Femur (tissue), 1 donor: ENCODE data around the gene TESK2.
"Not testable (repeated sequence)": the region's sequence is repeated elsewhere in the genome, so short reads cannot be mapped to it uniquely, and the experiment has no call there.

ENCODE experiments used
- DNase-seq: peaks from one replicate; pipeline ENCODE4 v3.0.0-alpha.2; 2017

The TESK2 gene

GRCh38 chr1:45510036-45510971, 19.3 kb upstream of the TESK2 start:
- DNase-seq = no peak

- DNase-seq = no peak
These were observed 17.6 kb upstream of the TESK2 start for GRCh38 chr1:45508295-45509151.

- DNase-seq = no peak
These were observed 16.9 kb upstream of the TESK2 start for GRCh38 chr1:45507893-45508292.

- no peak for DNase-seq
These were observed 16.2 kb upstream of the TESK2 start for GRCh38 chr1:45507195-45507594.

- no peak for DNase-seq
These were observed 12.7 kb upstream of the TESK2 start for GRCh38 chr1:45503462-45504360.

- no peak for DNase-seq
These were observed 10.5 kb upstream of the TESK2 start for GRCh38 chr1:45501505-45501859.

- no peak for DNase-seq
These were observed 8.4 kb upstream of the TESK2 start for GRCh38 chr1:45499415-45499769.

GRCh38 chr1:45498279-45498678, 7.3 kb upstream of the TESK2 start:
- no peak for DNase-seq

GRCh38 chr1:45493116-45493697, 2.2 kb upstream of the TESK2 start:
- peak; percentile 41 for DNase-seq

- DNase-seq = no peak
These were observed 1.7 kb upstream of the TESK2 start for GRCh38 chr1:45492691-45493090.

GRCh38 chr1:45491487-45492260, 711 bp upstream of the TESK2 start:
- no peak for DNase-seq

GRCh38 chr1:45490121-45490625, 790 bp downstream of the TESK2 start:
- no peak for DNase-seq

- not testable (repeated sequence) for DNase-seq
These were observed 1.6 kb downstream of the TESK2 start for GRCh38 chr1:45489379-45489778.

- no peak for DNase-seq
These were observed 2.1 kb downstream of the TESK2 start for GRCh38 chr1:45488666-45489377.

GRCh38 chr1:45485949-45486348, 5.0 kb downstream of the TESK2 start:
- DNase-seq = no peak

GRCh38 chr1:45479039-45479748, 11.8 kb downstream of the TESK2 start:
- no peak for DNase-seq

GRCh38 chr1:45478121-45478814, 12.7 kb downstream of the TESK2 start:
- DNase-seq = no peak

- DNase-seq = no peak
These were observed 13.3 kb downstream of the TESK2 start for GRCh38 chr1:45477646-45478045.

- DNase-seq = not testable (repeated sequence)
These were observed 16.8 kb downstream of the TESK2 start for GRCh38 chr1:45474194-45474593.
